RWPE2 (cell line): Measurements from ENCODE around the gene SNAP91.

ENCODE experiments used
- ATAC-seq: fragments of 200-7000 bp; cut with Tn5 transposase; 3 replicates; pipeline ENCODE4 v1.9.1; 2021; ENCODE audit warnings: low read depth
- DNase-seq: peaks from one replicate; pipeline ENCODE4 v3.0.0-alpha.2; 2020; ENCODE audit warnings: low spot score
- H3K27ac ChIP-seq: fragments of 450-650 bp; 2 replicates; pipeline ENCODE4 v1.5.1; 2017; ENCODE audit warnings: mild to moderate bottlenecking; ENCODE audit not compliant: poor library complexity, severe bottlenecking
- H3K27me3 ChIP-seq: fragments of 250-450 bp; sonication (Bioruptor Pico); 2 replicates; pipeline ENCODE4 v1.5.1; 2021; ENCODE audit warnings: mild to moderate bottlenecking, moderate library complexity; ENCODE audit not compliant: insufficient read depth, poor library complexity, severe bottlenecking
- H3K36me3 ChIP-seq: fragments of 250-450 bp; sonication (Bioruptor Pico); 2 replicates; pipeline ENCODE4 v1.5.1; 2020; ENCODE audit warnings: low read depth, mild to moderate bottlenecking, moderate library complexity
- H3K4me1 ChIP-seq: fragments of 250-450 bp; sonication (Bioruptor Pico); 2 replicates; pipeline ENCODE4 v1.5.1; 2021; ENCODE audit warnings: mild to moderate bottlenecking, moderate library complexity; ENCODE audit not compliant: insufficient read depth, poor library complexity, severe bottlenecking
- H3K4me3 ChIP-seq: fragments of 250-450 bp; sonication (Bioruptor Pico); 2 replicates; pipeline ENCODE4 v1.5.1; 2021; ENCODE audit warnings: mild to moderate bottlenecking, moderate library complexity; ENCODE audit not compliant: severe bottlenecking
- H3K9me3 ChIP-seq: fragments of 250-450 bp; sonication (Bioruptor Pico); 2 replicates; pipeline ENCODE4 v1.5.1; 2021; ENCODE audit warnings: mild to moderate bottlenecking, moderate library complexity; ENCODE audit not compliant: severe bottlenecking
- CTCF ChIP-seq: fragments of 450-650 bp; IDR thresholded peaks from one replicate; pipeline ENCODE4 v1.5.1; 2017; ENCODE audit warnings: mild to moderate bottlenecking, moderate library complexity; ENCODE audit not compliant: poor library complexity, severe bottlenecking

Gene SNAP91

GRCh38 chr6:83711958-83712357 lies 3.1 kb upstream of the SNAP91 start:
- no peak for DNase-seq

GRCh38 chr6:83709748-83710050 lies 798 bp upstream of the SNAP91 start:
- ATAC-seq (no peak), DNase-seq (no peak)
- Histone ChIP-seq H3K27me3 (peaks cover 55% of the 10 kb centered on the region), H3K27ac (no peak overlapping the region), H3K4me3 (no peak overlapping the region), H3K9me3 (no peaks in the 10 kb centered on the region), H3K36me3 (no peaks in the 10 kb centered on the region), H3K4me1 (no peaks in the 10 kb centered on the region)
- TF ChIP-seq CTCF, result no peak

More at GRCh38 chr6:83711958-83712357, 3.1 kb upstream of the SNAP91 start:
- no peak overlapping the region for H3K4me3 ChIP-seq
- no peaks in the 10 kb centered on the region for H3K9me3 ChIP-seq
- H3K27ac ChIP-seq, result no peak overlapping the region
- no peak for ATAC-seq
- H3K36me3 ChIP-seq, result no peaks in the 10 kb centered on the region
- no peak for TF ChIP-seq CTCF
- peaks cover 44% of the 10 kb centered on the region for H3K27me3 ChIP-seq
- no peaks in the 10 kb centered on the region for H3K4me1 ChIP-seq

- Histone ChIP-seq H3K4me3 (peak overlapping the region; percentile 40), H3K9me3 (peaks cover 2% of the 10 kb centered on the region), H3K27ac (no peak overlapping the region), H3K36me3 (no peaks in the 10 kb centered on the region), H3K4me1 (no peaks in the 10 kb centered on the region), H3K27me3 (peaks cover 55% of the 10 kb centered on the region)
- no peak for DNase-seq
- ATAC-seq, result peak; percentile 71
- TF ChIP-seq CTCF, result no peak
Observed at GRCh38 chr6:83708546-83708969, 343 bp downstream of the SNAP91 start.

- Histone ChIP-seq H3K9me3 (peaks cover 2% of the 10 kb centered on the region), H3K27ac (no peak overlapping the region), H3K36me3 (no peaks in the 10 kb centered on the region), H3K4me1 (no peaks in the 10 kb centered on the region), H3K4me3 (peak overlapping the region; percentile 40), H3K27me3 (peaks cover 59% of the 10 kb centered on the region)
- peak; percentile 53 for ATAC-seq
- no peak for DNase-seq
- TF ChIP-seq CTCF, result no peak
Observed at GRCh38 chr6:83707829-83708545, 914 bp downstream of the SNAP91 start.

- no peak for ATAC-seq
- no peak for DNase-seq
Observed at GRCh38 chr6:83702749-83703148, 6.2 kb downstream of the SNAP91 start.

More at GRCh38 chr6:83702749-83703148, 6.2 kb downstream of the SNAP91 start:
- H3K4me1 ChIP-seq, result no peaks in the 10 kb centered on the region
- no peaks in the 10 kb centered on the region for H3K36me3 ChIP-seq
- no peak overlapping the region for H3K4me3 ChIP-seq
- TF ChIP-seq CTCF, result no peak
- H3K27me3 ChIP-seq, result peaks cover 45% of the 10 kb centered on the region
- H3K27ac ChIP-seq, result no peak overlapping the region
- H3K9me3 ChIP-seq, result peaks cover 2% of the 10 kb centered on the region
